Prostate gland (tissue), 2 donors: ENCODE data around the gene CHRNG.

Experiments
- POLR2AphosphoS5 ChIP-seq: sonication (generic); formaldehyde crosslinking; IDR thresholded peaks from one replicate; pipeline ENCODE4 v1.6.1; 2017; ENCODE audit warnings: antibody characterized with exemption
- TF ChIP-seq, protein P1 (sequence below), 4 experiments: fragments of 200-600 bp in 2 of 4; fragments of 450-650 bp in 2 of 4; sonication (generic) in 2 of 4; IDR thresholded peaks; 1 replicate in 3 of 4; 2 replicates in 1 of 4; pipeline ENCODE4 v1.5.1; 2016 to 2019; ENCODE audit warnings: antibody characterized with exemption in 4 of 4, mild to moderate bottlenecking in 2 of 4, moderate library complexity in 2 of 4

DNA sequence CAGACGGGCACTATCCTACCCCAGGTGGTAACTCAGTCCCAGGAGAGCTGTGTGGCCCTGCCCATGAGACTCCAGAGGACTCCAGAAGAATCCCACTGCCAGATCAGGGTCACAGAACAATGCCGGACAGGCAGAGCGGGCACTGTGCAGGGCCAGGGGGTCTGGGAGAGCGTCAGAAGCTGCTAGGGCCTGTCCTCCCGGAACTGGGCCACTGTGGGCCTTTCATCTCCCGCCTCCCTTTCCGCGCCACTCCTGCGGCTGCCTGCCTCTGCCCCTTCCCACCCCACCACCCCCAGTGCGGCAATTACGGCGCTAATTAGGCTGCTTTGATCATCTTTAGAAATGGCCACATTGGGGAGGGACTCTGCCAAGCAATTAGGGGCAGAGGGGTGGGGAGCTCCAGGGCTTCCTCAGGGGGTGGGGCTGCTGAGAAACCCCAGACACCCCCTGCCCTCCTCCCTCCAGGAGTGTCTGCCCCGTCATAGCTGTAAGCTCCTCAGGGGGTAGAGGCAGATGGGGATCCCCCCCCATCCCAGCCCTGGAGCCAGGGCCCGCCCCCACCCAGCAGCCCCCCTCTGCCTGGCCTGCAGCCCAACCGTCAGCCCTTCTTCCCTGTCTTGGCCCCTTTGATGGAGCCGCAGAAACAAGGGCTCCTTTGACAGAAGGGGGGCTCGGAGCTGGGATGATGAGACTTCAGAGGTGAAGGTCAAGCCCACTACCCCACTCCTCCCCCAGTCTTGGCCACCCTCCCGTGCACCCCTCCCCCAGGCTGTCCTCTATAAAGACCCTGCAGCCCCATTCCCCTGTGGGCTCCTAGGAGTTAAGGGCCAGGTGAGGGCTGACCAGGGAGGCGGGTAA, 19.7 kb upstream of the CHRNG start, which contains the start of gene PRSS56:
- TF ChIP-seq, protein P1, sequence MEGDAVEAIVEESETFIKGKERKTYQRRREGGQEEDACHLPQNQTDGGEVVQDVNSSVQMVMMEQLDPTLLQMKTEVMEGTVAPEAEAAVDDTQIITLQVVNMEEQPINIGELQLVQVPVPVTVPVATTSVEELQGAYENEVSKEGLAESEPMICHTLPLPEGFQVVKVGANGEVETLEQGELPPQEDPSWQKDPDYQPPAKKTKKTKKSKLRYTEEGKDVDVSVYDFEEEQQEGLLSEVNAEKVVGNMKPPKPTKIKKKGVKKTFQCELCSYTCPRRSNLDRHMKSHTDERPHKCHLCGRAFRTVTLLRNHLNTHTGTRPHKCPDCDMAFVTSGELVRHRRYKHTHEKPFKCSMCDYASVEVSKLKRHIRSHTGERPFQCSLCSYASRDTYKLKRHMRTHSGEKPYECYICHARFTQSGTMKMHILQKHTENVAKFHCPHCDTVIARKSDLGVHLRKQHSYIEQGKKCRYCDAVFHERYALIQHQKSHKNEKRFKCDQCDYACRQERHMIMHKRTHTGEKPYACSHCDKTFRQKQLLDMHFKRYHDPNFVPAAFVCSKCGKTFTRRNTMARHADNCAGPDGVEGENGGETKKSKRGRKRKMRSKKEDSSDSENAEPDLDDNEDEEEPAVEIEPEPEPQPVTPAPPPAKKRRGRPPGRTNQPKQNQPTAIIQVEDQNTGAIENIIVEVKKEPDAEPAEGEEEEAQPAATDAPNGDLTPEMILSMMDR (IDR thresholded peaks at IDR 0.05): no peak
- no peak for TF ChIP-seq POLR2AphosphoS5
